H9 (cell line): ENCODE data around the gene HAGHL. TPM values are rescaled to one million over a fixed set of nuclear protein-coding genes. Genes with fewer than 3 reads are reported as not detected.

Experiments
- DNase-seq: peaks from one replicate; pipeline ENCODE4 v3.0.0-alpha.2; 2017
- H2AFZ ChIP-seq: one replicate; pipeline ENCODE4 v1.6.1; 2013; ENCODE audit warnings: mild to moderate bottlenecking, low read length, control low read depth, moderate library complexity
- H2AK5ac ChIP-seq: 2 replicates; pipeline ENCODE4 v1.6.1; 2013; ENCODE audit warnings: low read length, control low read depth, mixed read lengths; ENCODE audit not compliant: insufficient read length
- H2BK120ac ChIP-seq: one replicate; pipeline ENCODE4 v1.6.1; 2013; ENCODE audit warnings: low read depth, mild to moderate bottlenecking, low read length, control low read depth, inconsistent platforms; ENCODE audit not compliant: poor library complexity, severe bottlenecking
- H2BK12ac ChIP-seq: 2 replicates; pipeline ENCODE4 v1.6.1; 2013; ENCODE audit warnings: low read length, control low read depth, mixed read lengths, low read depth; ENCODE audit not compliant: insufficient read length
- H2BK15ac ChIP-seq: 2 replicates; pipeline ENCODE4 v1.6.1; 2013; ENCODE audit warnings: low read depth, low read length, control low read depth
- H2BK20ac ChIP-seq: one replicate; pipeline ENCODE4 v1.6.1; 2013; ENCODE audit warnings: low read depth, mild to moderate bottlenecking, low read length, control low read depth, inconsistent platforms; ENCODE audit not compliant: poor library complexity, severe bottlenecking
- H2BK5ac ChIP-seq: 2 replicates; pipeline ENCODE4 v1.6.1; 2013; ENCODE audit warnings: low read length, control low read depth, mixed read lengths; ENCODE audit not compliant: insufficient read length
- H3K14ac ChIP-seq: 2 replicates; pipeline ENCODE4 v1.6.1; 2013; ENCODE audit warnings: low read length, control low read depth; ENCODE audit not compliant: insufficient read depth
- H3K18ac ChIP-seq: 2 replicates; pipeline ENCODE4 v1.6.1; 2013; ENCODE audit warnings: low read depth, mild to moderate bottlenecking, mixed read lengths, low read length, control low read depth; ENCODE audit not compliant: insufficient read length
- H3K23ac ChIP-seq: 2 replicates; pipeline ENCODE4 v1.6.1; 2013; ENCODE audit warnings: low read length, control low read depth, mixed read lengths, low read depth; ENCODE audit not compliant: insufficient read length
- H3K23me2 ChIP-seq: 2 replicates; pipeline ENCODE4 v1.6.1; 2013; ENCODE audit warnings: low read depth, mild to moderate bottlenecking, mixed read lengths, low read length, control low read depth; ENCODE audit not compliant: insufficient read length, poor library complexity, severe bottlenecking
- H3K27ac ChIP-seq: 2 replicates; pipeline ENCODE4 v1.5.1; 2013; ENCODE audit warnings: low read length, control low read depth, mixed read lengths, low read depth; ENCODE audit not compliant: insufficient read length
- H3K27me3 ChIP-seq: 2 replicates; pipeline ENCODE4 v1.6.1; 2013; ENCODE audit warnings: low read length, control low read depth, inconsistent platforms; ENCODE audit not compliant: insufficient read depth
- H3K4ac ChIP-seq: 2 replicates; pipeline ENCODE4 v1.6.1; 2013; ENCODE audit warnings: low read depth, mild to moderate bottlenecking, control low read depth, inconsistent platforms, low read length, moderate library complexity
- H3K4me1 ChIP-seq: 2 replicates; pipeline ENCODE4 v1.6.1; 2013; ENCODE audit warnings: low read length, control low read depth, inconsistent platforms; ENCODE audit not compliant: insufficient read depth
- H3K4me2 ChIP-seq: 2 replicates; pipeline ENCODE4 v1.6.1; 2013; ENCODE audit warnings: low read length, control low read depth, mixed read lengths; ENCODE audit not compliant: insufficient read length, insufficient read depth
- H3K56ac ChIP-seq: 2 replicates; pipeline ENCODE4 v1.6.1; 2013; ENCODE audit warnings: low read depth, mild to moderate bottlenecking, mixed read lengths, low read length, control low read depth; ENCODE audit not compliant: insufficient read length
- H3K79me1 ChIP-seq: 2 replicates; pipeline ENCODE4 v1.6.1; 2013; ENCODE audit warnings: low read depth, mild to moderate bottlenecking, moderate library complexity, low read length, control low read depth, inconsistent platforms; ENCODE audit not compliant: insufficient read depth, poor library complexity, severe bottlenecking
- H3K79me2 ChIP-seq: 2 replicates; pipeline ENCODE4 v1.6.1; 2013; ENCODE audit warnings: low read length, control low read depth, inconsistent platforms; ENCODE audit not compliant: insufficient read depth
- H3K9ac ChIP-seq: 2 replicates; pipeline ENCODE4 v1.6.1; 2013; ENCODE audit warnings: low read length, control low read depth, mixed read lengths; ENCODE audit not compliant: insufficient read length; ENCODE audit errors: extremely low read depth
- H3K9me3 ChIP-seq: one replicate; pipeline ENCODE4 v1.6.1; 2013; ENCODE audit warnings: low read depth, low read length, inconsistent platforms; ENCODE audit not compliant: control insufficient read depth
- H3T11ph ChIP-seq: one replicate; pipeline ENCODE4 v1.6.1; 2013; ENCODE audit warnings: mild to moderate bottlenecking, low read length, control low read depth, inconsistent platforms
- H4K20me1 ChIP-seq: one replicate; pipeline ENCODE4 v1.6.1; 2013; ENCODE audit not compliant: control insufficient read depth, insufficient read length, insufficient read depth
- H4K5ac ChIP-seq: 2 replicates; pipeline ENCODE4 v1.6.1; 2013; ENCODE audit warnings: low read depth, mild to moderate bottlenecking, mixed read lengths, low read length, control low read depth; ENCODE audit not compliant: insufficient read length
- H4K8ac ChIP-seq: replicated peaks from 2 replicates; pipeline ENCODE4 v1.6.1; 2013; ENCODE audit warnings: low read length, control low read depth, mixed read lengths, low read depth; ENCODE audit not compliant: insufficient read length
- H4K91ac ChIP-seq: 2 replicates; pipeline ENCODE4 v1.6.1; 2013; ENCODE audit warnings: low read depth, mild to moderate bottlenecking, moderate library complexity, mixed read lengths, low read length, control low read depth; ENCODE audit not compliant: insufficient read length
- H3K27ac Mint-ChIP-seq, 3 experiments: 2 replicates in 2 of 3; 3 replicates in 1 of 3; pipeline ENCODE4 v1.8.0; 2020 to 2021; ENCODE audit warnings: mixed read lengths in 3 of 3, mild to moderate bottlenecking in 1 of 3, moderate library complexity in 1 of 3
- H3K27me3 Mint-ChIP-seq: 2 replicates; pipeline ENCODE4 v1.8.0; 2021; ENCODE audit warnings: low read depth, mild to moderate bottlenecking, moderate library complexity, mixed read lengths
- H3K36me3 Mint-ChIP-seq, 3 experiments: 2 replicates in 2 of 3; 3 replicates in 1 of 3; pipeline ENCODE4 v1.8.0; 2020 to 2021; ENCODE audit warnings: low read depth in 3 of 3, mixed read lengths in 3 of 3; ENCODE audit not compliant: insufficient read depth in 1 of 3
- H3K4me1 Mint-ChIP-seq, 2 experiments: 2 replicates each; pipeline ENCODE4 v1.8.0; 2020; ENCODE audit warnings: mixed read lengths in 2 of 2
- H3K4me3 Mint-ChIP-seq, 2 experiments: 2 replicates in 1 of 2; 3 replicates in 1 of 2; pipeline ENCODE4 v1.8.0; 2020 to 2021; ENCODE audit warnings: mild to moderate bottlenecking in 2 of 2, mixed read lengths in 2 of 2, moderate library complexity in 1 of 2
- H3K9me3 Mint-ChIP-seq, 2 experiments: 2 replicates in 1 of 2; 3 replicates in 1 of 2; pipeline ENCODE4 v1.8.0; 2020; ENCODE audit warnings: mild to moderate bottlenecking in 2 of 2, mixed read lengths in 2 of 2, moderate library complexity in 1 of 2
- WGBS: extraction: QIAGEN DNeasy Blood & Tissue Kit; methylation state at CpG from one replicate; pipeline ENCODE4 v1.1.7; 2013; ENCODE audit warnings: missing lambda C conversion rate, low lambda C conversion rate, mixed read lengths; ENCODE audit not compliant: insufficient read length; ENCODE audit errors: extremely low coverage; 5-methylcytosine and 5-hydroxymethylcytosine counted together
- total RNA-seq: library from RNA; stranded (reverse); gene quantifications from 2 replicates; pipeline ENCODE4 v1.2.1, GENCODE V29; 2021
- TF ChIP-seq, protein P1 (sequence below): fragments of 200-600 bp; sonication (generic); conservative IDR thresholded peaks from 3 replicates; pipeline ENCODE4 v1.8.0; 2021; ENCODE audit warnings: antibody characterized with exemption, mild to moderate bottlenecking

Gene HAGHL
- total RNA-seq, 1 experiment from 2014 or later, result 25.2 TPM

- Histone ChIP-seq H4K20me1 (no peaks in the 10 kb centered on the region), H2BK120ac (no peak overlapping the region), H3T11ph (no peak overlapping the region), H3K9ac (no peak overlapping the region), H3K4me2 (no peak overlapping the region), H3K27me3 (no peaks in the 10 kb centered on the region; the same call in 1 of the 2 replicates), H4K5ac (no peak overlapping the region), H3K56ac (no peak overlapping the region), H2AFZ (no peak overlapping the region), H3K9me3 (no peaks in the 10 kb centered on the region), H3K4me1 (no peaks in the 10 kb centered on the region), H3K23ac (no peak overlapping the region), H3K18ac (no peak overlapping the region), H2BK5ac (no peak overlapping the region), H3K4ac (no peak overlapping the region), H3K14ac (no peak overlapping the region), H2BK15ac (no peak overlapping the region), H2AK5ac (no peak overlapping the region), H3K23me2 (peaks cover 10% of the 10 kb centered on the region), H3K27ac (no peak overlapping the region), H2BK20ac (no peak overlapping the region), H2BK12ac (no peak overlapping the region), H3K79me2 (no peaks in the 10 kb centered on the region), H3K79me1 (no peaks in the 10 kb centered on the region), H4K8ac (no peak overlapping the region), H4K91ac (no peak overlapping the region)
- H3K27ac Mint-ChIP-seq, result no peak overlapping the region
- H3K9me3 Mint-ChIP-seq, result no peaks in the 10 kb centered on the region
- WGBS, result no CpG with 5 or more reads among the region's 9 CpGs
- H3K4me1 Mint-ChIP-seq, result peaks cover 14 to 28% of the 10 kb centered on the region in 2 experiments
- TF ChIP-seq, protein P1, sequence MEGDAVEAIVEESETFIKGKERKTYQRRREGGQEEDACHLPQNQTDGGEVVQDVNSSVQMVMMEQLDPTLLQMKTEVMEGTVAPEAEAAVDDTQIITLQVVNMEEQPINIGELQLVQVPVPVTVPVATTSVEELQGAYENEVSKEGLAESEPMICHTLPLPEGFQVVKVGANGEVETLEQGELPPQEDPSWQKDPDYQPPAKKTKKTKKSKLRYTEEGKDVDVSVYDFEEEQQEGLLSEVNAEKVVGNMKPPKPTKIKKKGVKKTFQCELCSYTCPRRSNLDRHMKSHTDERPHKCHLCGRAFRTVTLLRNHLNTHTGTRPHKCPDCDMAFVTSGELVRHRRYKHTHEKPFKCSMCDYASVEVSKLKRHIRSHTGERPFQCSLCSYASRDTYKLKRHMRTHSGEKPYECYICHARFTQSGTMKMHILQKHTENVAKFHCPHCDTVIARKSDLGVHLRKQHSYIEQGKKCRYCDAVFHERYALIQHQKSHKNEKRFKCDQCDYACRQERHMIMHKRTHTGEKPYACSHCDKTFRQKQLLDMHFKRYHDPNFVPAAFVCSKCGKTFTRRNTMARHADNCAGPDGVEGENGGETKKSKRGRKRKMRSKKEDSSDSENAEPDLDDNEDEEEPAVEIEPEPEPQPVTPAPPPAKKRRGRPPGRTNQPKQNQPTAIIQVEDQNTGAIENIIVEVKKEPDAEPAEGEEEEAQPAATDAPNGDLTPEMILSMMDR, result no peak
- H3K27me3 Mint-ChIP-seq, result peaks cover 37% of the 10 kb centered on the region
- no peak for DNase-seq
- H3K36me3 Mint-ChIP-seq, result peaks cover 0 to 5% (median 3%) of the 10 kb centered on the region in 3 experiments; a peak in 1 of 7 replicates
- no peak overlapping the region; a peak in 1 of 5 replicates for H3K4me3 Mint-ChIP-seq
These were observed 8.5 kb upstream of the HAGHL start for GRCh38 chr16:718389-718788.
